ENCODE data around the gene EIF4H. TPM values are rescaled to one million over a fixed set of nuclear protein-coding genes. Genes with fewer than 3 reads are reported as not detected.

Gene EIF4H
- total and polyA plus RNA-seq, 7 donors, result 196 to 327 (median 263) TPM

GRCh38 chr7:74134117-74134620 is 40.0 kb upstream of the EIF4H start:
- Histone ChIP-seq H3K9me3 (no peaks in the 10 kb centered on the region), H3K27me3 (ENCODE audit: insufficient read depth in 3 of 3, low read length in 2 of 3) (no peaks in the 10 kb centered on the region), H3K4me1 (no peaks in the 10 kb centered on the region), H3K27ac (no peak overlapping the region), H3K36me3 (ENCODE audit: insufficient read depth in 1 of 2, low read depth in 1 of 2) (no peaks in the 10 kb centered on the region), H3K4me3 (no peak overlapping the region)
- intact Hi-C loops (cut with DNase I), result no loop called here
- no peak for ATAC-seq
- 65 to 71% (median 70%) methylated on average over 8 of the region's 8 CpGs for WGBS, 3 donors
- no peak for DNase-seq
- no peak for TF ChIP-seq CTCF (IDR thresholded peaks at IDR 0.05)

- 90 to 94% (median 93%) methylated on average over 12 of the region's 12 CpGs for WGBS, 3 donors
- H3K4me1 ChIP-seq, result no peaks in the 10 kb centered on the region
- no peak for DNase-seq
- no peak overlapping the region for H3K27ac ChIP-seq
- H3K27me3 ChIP-seq (ENCODE audit: insufficient read depth in 3 of 3, low read length in 2 of 3), result no peaks in the 10 kb centered on the region
- ATAC-seq, result no peak
- H3K36me3 ChIP-seq (ENCODE audit: insufficient read depth in 1 of 2, low read depth in 1 of 2), result no peaks in the 10 kb centered on the region
- H3K9me3 ChIP-seq, result no peaks in the 10 kb centered on the region
- H3K4me3 ChIP-seq, result no peak overlapping the region
- intact Hi-C loops (cut with DNase I), result no loop called here
- TF ChIP-seq CTCF (IDR thresholded peaks at IDR 0.05), result no peak
These were observed 35.8 kb upstream of the EIF4H start for GRCh38 chr7:74138334-74138867.

- Histone ChIP-seq H3K36me3 (ENCODE audit: insufficient read depth in 1 of 2, low read depth in 1 of 2) (no peaks in the 10 kb centered on the region), H3K4me3 (no peak overlapping the region), H3K9me3 (no peaks in the 10 kb centered on the region), H3K4me1 (no peaks in the 10 kb centered on the region), H3K27ac (no peak overlapping the region), H3K27me3 (ENCODE audit: insufficient read depth in 3 of 3, low read length in 2 of 3) (no peaks in the 10 kb centered on the region)
- intact Hi-C loops (cut with DNase I), result no loop called here
- DNase-seq (no peak), ATAC-seq (peak; percentile 44 to 81 (median 58))
- WGBS, 3 donors, result 69 to 75% (median 72%) methylated on average over 16 of the region's 16 CpGs
- no peak for TF ChIP-seq CTCF (IDR thresholded peaks at IDR 0.05)
These were observed 35.0 kb upstream of the EIF4H start for GRCh38 chr7:74138945-74139843.

- Histone ChIP-seq H3K27ac (no peak overlapping the region), H3K36me3 (ENCODE audit: insufficient read depth in 1 of 2, low read depth in 1 of 2) (no peaks in the 10 kb centered on the region), H3K27me3 (ENCODE audit: insufficient read depth in 3 of 3, low read length in 2 of 3) (no peaks in the 10 kb centered on the region), H3K4me3 (no peak overlapping the region), H3K4me1 (no peaks in the 10 kb centered on the region), H3K9me3 (no peaks in the 10 kb centered on the region)
- intact Hi-C loops (cut with DNase I), result no loop called here
- WGBS, 3 donors, result 59 to 84% (median 74%) methylated on average over 1 of the region's 1 CpG
- ATAC-seq (no peak), DNase-seq (no peak)
- no peak for TF ChIP-seq CTCF (IDR thresholded peaks at IDR 0.05)
These were observed 32.5 kb upstream of the EIF4H start for GRCh38 chr7:74141705-74142104.
